GM12878 (cell line): ENCODE results near the gene ANK2. TPM values are rescaled to one million over a fixed set of nuclear protein-coding genes. Genes with fewer than 3 reads are reported as not detected.

ENCODE experiments used
- ATAC-seq: fragments of 200-7000 bp; cut with Tn5 transposase; 3 replicates; pipeline ENCODE4 v1.9.1; 2020; ENCODE audit warnings: mild to moderate bottlenecking, moderate library complexity
- BruUV-seq: library from RNA; stranded (reverse); fragments of 400-500 nt; replicated peaks from 2 replicates; lab custom pipeline; 2021; lab: Mats Ljungman, UMichigan
- CTCF ChIA-PET: fragments of 300-600 bp; sonication (Branson Sonifier 250); formaldehyde crosslinking; extraction: SDS; loops from one replicate; lab custom pipeline; 2021; ENCODE audit warnings: inconsistent platforms; lab: Yijun Ruan, JAX
- POLR2A ChIA-PET: fragments of 350-600 bp; formaldehyde crosslinking; extraction: SDS; loops from one replicate; lab custom pipeline; 2021; ENCODE audit warnings: inconsistent platforms; lab: Charles Lee
- RAD21 ChIA-PET: fragments of 300-600 bp; sonication (Branson Sonifier 250); formaldehyde crosslinking; loops from one replicate; lab custom pipeline; 2023; ENCODE audit warnings: antibody characterized with exemption; ENCODE audit not compliant: unreplicated experiment; lab: Charles Lee
- SMC1A ChIA-PET: fragments of 300-600 bp; sonication (Branson Sonifier 250); formaldehyde crosslinking; loops from one replicate; lab custom pipeline; 2023; ENCODE audit not compliant: unreplicated experiment, uncharacterized antibody; lab: Charles Lee
- DNase-seq: peaks from one replicate; pipeline ENCODE4 v3.0.0-alpha.2; 2011; ENCODE audit warnings: low read depth, low spot score
- FAIRE-seq: peaks from 3 replicates; lab custom pipeline; 2011; peaks lifted over from hg19 to GRCh38; lab: Jason Lieb, UNC
- H2AFZ ChIP-seq: 2 replicates; pipeline ENCODE4 v1.6.0; 2011; ENCODE audit warnings: low read depth, low read length, control low read depth; ENCODE audit not compliant: control insufficient read depth
- H3K27ac ChIP-seq: 2 replicates; pipeline ENCODE4 v1.5.1; 2011; ENCODE audit warnings: control low read depth; ENCODE audit not compliant: control insufficient read depth, insufficient read depth
- H3K27me3 ChIP-seq, 2 experiments: replicated peaks in 1 of 2; 2 replicates each; pipeline versions ENCODE4 v1.6.0 to v1.6.1; 2011; ENCODE audit warnings: low read length in 1 of 2; ENCODE audit not compliant: control insufficient read depth in 2 of 2, insufficient read depth in 2 of 2
- H3K36me3 ChIP-seq, 2 experiments: 2 replicates each; pipeline ENCODE4 v1.5.1; 2011; ENCODE audit warnings: low read length in 1 of 2; ENCODE audit not compliant: control insufficient read depth in 2 of 2, insufficient read depth in 2 of 2
- H3K4me1 ChIP-seq: 2 replicates; pipeline ENCODE4 v1.6.1; 2011; ENCODE audit warnings: mild to moderate bottlenecking, low read length, moderate library complexity, mixed read lengths; ENCODE audit not compliant: control insufficient read depth, insufficient read depth
- H3K4me2 ChIP-seq: 2 replicates; pipeline ENCODE4 v1.6.0; 2011; ENCODE audit warnings: control low read depth; ENCODE audit not compliant: control insufficient read depth, insufficient read depth
- H3K4me3 ChIP-seq: fragments of 200-600 bp; sonication (generic); 2 replicates; pipeline ENCODE4 v1.5.1; 2016
- H3K79me2 ChIP-seq: 2 replicates; pipeline ENCODE4 v1.6.0; 2011; ENCODE audit warnings: low read length; ENCODE audit not compliant: control insufficient read depth, insufficient read depth
- H3K9ac ChIP-seq: 2 replicates; pipeline ENCODE4 v1.8.0; 2011; ENCODE audit warnings: low read length, control low read depth, mixed read lengths; ENCODE audit not compliant: control insufficient read depth, insufficient read depth
- H3K9me3 ChIP-seq: replicated peaks from 3 replicates; pipeline ENCODE4 v1.5.1; 2011; ENCODE audit warnings: mild to moderate bottlenecking, low read length; ENCODE audit not compliant: control insufficient read depth, insufficient read depth
- H4K20me1 ChIP-seq: 2 replicates; pipeline ENCODE4 v1.6.0; 2011; ENCODE audit not compliant: control insufficient read depth, insufficient read depth
- CBX3 ChIP-seq: fragments of 200-600 bp; sonication (generic); IDR thresholded peaks from 2 replicates; pipeline ENCODE4 v1.6.1; 2016; ENCODE audit warnings: low read depth, borderline replicate concordance
- CHD1 ChIP-seq: IDR thresholded peaks from 2 replicates; pipeline ENCODE4 v1.6.1; 2012; ENCODE audit warnings: low read depth, low read length, improper control_type of control experiment
- CHD2 ChIP-seq: IDR thresholded peaks from 2 replicates; pipeline ENCODE4 v1.6.1; 2011; ENCODE audit warnings: low read depth, low read length, improper control_type of control experiment, borderline replicate concordance
- DPF2 ChIP-seq: fragments of 450-650 bp; IDR thresholded peaks from 2 replicates; pipeline ENCODE4 v1.6.1; 2017; ENCODE audit warnings: mild to moderate bottlenecking
- ETV6 ChIP-seq, 2 experiments: fragments of 450-650 bp in 1 of 2; IDR thresholded peaks in 1 of 2; conservative IDR thresholded peaks in 1 of 2; 2 replicates each; pipeline ENCODE4 v1.6.1; 2014; ENCODE audit warnings: antibody characterized with exemption in 1 of 2, borderline replicate concordance in 1 of 2, low read depth in 1 of 2, mild to moderate bottlenecking in 1 of 2, moderate library complexity in 1 of 2
- FOXK2 ChIP-seq: fragments of 450-650 bp; IDR thresholded peaks from 2 replicates; pipeline ENCODE4 v1.6.1; 2017; ENCODE audit warnings: mild to moderate bottlenecking, moderate library complexity
- JUNB ChIP-seq: IDR thresholded peaks from 2 replicates; pipeline ENCODE4 v1.6.1; 2016; ENCODE audit warnings: antibody characterized with exemption, mild to moderate bottlenecking
- RELB ChIP-seq: fragments of 450-650 bp; IDR thresholded peaks from 2 replicates; pipeline ENCODE4 v1.6.1; 2017; ENCODE audit warnings: low read depth, mild to moderate bottlenecking, moderate library complexity
- SUZ12 ChIP-seq: fragments of 200-600 bp; sonication (generic); IDR thresholded peaks from one replicate; pipeline ENCODE4 v1.6.1; 2018; ENCODE audit warnings: antibody characterized with exemption, mild to moderate bottlenecking; ENCODE audit not compliant: unreplicated experiment
- YY1 ChIP-seq: IDR thresholded peaks from 2 replicates; pipeline ENCODE4 v1.6.1; 2011; ENCODE audit warnings: low read depth, mild to moderate bottlenecking, low read length
- ZBTB33 ChIP-seq: fragments of 450-650 bp; IDR thresholded peaks from 2 replicates; pipeline ENCODE4 v1.6.1; 2017; ENCODE audit warnings: mild to moderate bottlenecking
- WGBS: methylation state at CpG from one replicate; pipeline ENCODE4 v1.1.6; 2016; ENCODE audit warnings: low lambda C conversion rate; ENCODE audit not compliant: insufficient replicate concordance, insufficient coverage; ENCODE audit errors: missing lambda C conversion rate; 5-methylcytosine and 5-hydroxymethylcytosine counted together
- in situ Hi-C: fragments of 300-500 bp; cut with MboI; formaldehyde crosslinking; loops from 9 replicates; pipeline ENCODE4 v1.14.3; 2018; ENCODE audit warnings: mixed read lengths
- intact Hi-C: fragments of 100-400 bp; cut with micrococcal nuclease; formaldehyde crosslinking; loops from one replicate; pipeline ENCODE4 v1.14.2; 2022; ENCODE audit not compliant: unreplicated experiment
- polyA plus RNA-seq, 11 experiments: library from polyadenylated mRNA; depleted of rRNA in 4 of 11; unstranded in 6 of 11; stranded (reverse) in 5 of 11; fragments of >200 nt; fragmentation: Nextera tagmentation in 4 of 11; fragmentation: Illumina TruSeq in 1 of 11; extraction: Ambion mirVana in 4 of 11; extraction: Trizol in 1 of 11; gene quantifications; 1 replicate in 1 of 11; 2 replicates in 10 of 11; pipeline versions ENCODE4 v1.2.1 to v1.2.3, GENCODE V29; 2011 to 2016; ENCODE audit warnings: inconsistent platforms in 2 of 11, missing spikeins in 2 of 11, low read depth in 1 of 11
- total RNA-seq, 4 experiments: library from RNA; depleted of rRNA in 3 of 4; stranded (reverse); fragments of >200 nt in 3 of 4; fragmentation: Illumina TruSeq in 1 of 4; extraction: Trizol in 1 of 4; gene quantifications; 2 replicates each; pipeline versions ENCODE4 v1.2.1 to v1.2.3, GENCODE V29; 2013 to 2021
- TF ChIP-seq, protein P1 (sequence below): IDR thresholded peaks from 2 replicates; pipeline ENCODE4 v1.6.1; 2012; ENCODE audit warnings: low read depth, low read length, improper control_type of control experiment
- TF ChIP-seq, protein P2 (sequence below): fragments of 450-650 bp; formaldehyde crosslinking; IDR thresholded peaks from 2 replicates; pipeline ENCODE4 v1.4.0; 2022; ENCODE audit warnings: mild to moderate bottlenecking, moderate library complexity
- TF ChIP-seq, protein P3 (sequence below): fragments of 450-650 bp; IDR thresholded peaks from 2 replicates; pipeline ENCODE4 v1.6.1; 2017; ENCODE audit warnings: borderline replicate concordance

Gene ANK2
- total and polyA plus RNA-seq, 10 of the 15 experiments (the other 5 are each of a cell fraction or from before 2014, with no cell fraction given) = 1.6 to 13.0 (median 4.1) TPM

GRCh38 chr4:113312529-113312928 lies 263.1 kb downstream of the ANK2 start (continued):
- TF ChIP-seq, protein P1, sequence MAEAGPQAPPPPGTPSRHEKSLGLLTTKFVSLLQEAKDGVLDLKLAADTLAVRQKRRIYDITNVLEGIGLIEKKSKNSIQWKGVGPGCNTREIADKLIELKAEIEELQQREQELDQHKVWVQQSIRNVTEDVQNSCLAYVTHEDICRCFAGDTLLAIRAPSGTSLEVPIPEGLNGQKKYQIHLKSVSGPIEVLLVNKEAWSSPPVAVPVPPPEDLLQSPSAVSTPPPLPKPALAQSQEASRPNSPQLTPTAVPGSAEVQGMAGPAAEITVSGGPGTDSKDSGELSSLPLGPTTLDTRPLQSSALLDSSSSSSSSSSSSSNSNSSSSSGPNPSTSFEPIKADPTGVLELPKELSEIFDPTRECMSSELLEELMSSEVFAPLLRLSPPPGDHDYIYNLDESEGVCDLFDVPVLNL = no peak
- TF ChIP-seq CHD1 (no peak), ZBTB33 (no peak), SUZ12 (no peak)

DNA sequence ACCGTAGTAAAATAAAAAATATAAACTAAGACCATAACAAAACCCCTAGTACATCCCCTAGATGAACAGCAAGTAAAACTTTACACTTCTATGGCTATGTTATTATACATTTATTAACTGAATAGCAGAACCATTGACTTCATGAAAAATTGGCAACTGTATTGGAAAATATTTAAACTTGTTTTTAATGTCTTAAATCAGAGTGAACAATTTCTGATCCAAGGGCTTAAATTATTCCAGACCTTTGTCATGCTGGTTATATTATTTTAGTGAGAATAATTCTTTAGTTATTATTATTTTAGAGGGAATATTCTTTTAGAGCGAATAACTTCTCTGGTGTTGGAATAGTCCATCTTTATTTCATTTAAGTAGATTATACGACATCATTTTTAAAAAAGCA lies 265.0 kb downstream of the ANK2 start:
- RAD21 ChIA-PET = interaction anchor here (0.5 kb wide), 1 partner anchor 528 kb away, joined by 3 read pairs; no protein-coding TSS in a partner anchor
- no peaks in the 10 kb centered on the region for H3K27me3 ChIP-seq
- POLR2A ChIA-PET = no interaction called here
- in situ Hi-C loops (no loop called here), intact Hi-C loops (no loop called here)
- H3K4me1 ChIP-seq = peaks cover 7% of the 10 kb centered on the region; the same call in 1 of the 2 replicates
- no peak overlapping the region for H2AFZ ChIP-seq
- H3K36me3 ChIP-seq = no peaks in the 10 kb centered on the region
- DNase-seq (no peak), FAIRE-seq (no peak), ATAC-seq (no peak)
- no peaks in the 10 kb centered on the region for H3K79me2 ChIP-seq
- H3K4me3 ChIP-seq = no peak overlapping the region
- BruUV-seq = no TSS peak
- no peak overlapping the region for H3K9ac ChIP-seq
- SMC1A ChIA-PET = no interaction called here
- H3K4me2 ChIP-seq = no peak overlapping the region
- H3K9me3 ChIP-seq = no peaks in the 10 kb centered on the region
- no peaks in the 10 kb centered on the region for H4K20me1 ChIP-seq
- H3K27ac ChIP-seq = no peak overlapping the region
- CTCF ChIA-PET = no interaction called here
- 95% methylated on average over 3 of the region's 3 CpGs for WGBS
- TF ChIP-seq FOXK2 (no peak), CBX3 (no peak), CHD2 (no peak), JUNB (no peak), DPF2 (no peak), YY1 (no peak), RELB (no peak), ETV6 (conservative IDR thresholded peaks at IDR 0.05 in 1 of 2, IDR thresholded peaks at IDR 0.05 in 1 of 2; ENCODE audit: borderline replicate concordance in 1 of 2, low read depth in 1 of 2) (no peak)
- TF ChIP-seq, protein P2, sequence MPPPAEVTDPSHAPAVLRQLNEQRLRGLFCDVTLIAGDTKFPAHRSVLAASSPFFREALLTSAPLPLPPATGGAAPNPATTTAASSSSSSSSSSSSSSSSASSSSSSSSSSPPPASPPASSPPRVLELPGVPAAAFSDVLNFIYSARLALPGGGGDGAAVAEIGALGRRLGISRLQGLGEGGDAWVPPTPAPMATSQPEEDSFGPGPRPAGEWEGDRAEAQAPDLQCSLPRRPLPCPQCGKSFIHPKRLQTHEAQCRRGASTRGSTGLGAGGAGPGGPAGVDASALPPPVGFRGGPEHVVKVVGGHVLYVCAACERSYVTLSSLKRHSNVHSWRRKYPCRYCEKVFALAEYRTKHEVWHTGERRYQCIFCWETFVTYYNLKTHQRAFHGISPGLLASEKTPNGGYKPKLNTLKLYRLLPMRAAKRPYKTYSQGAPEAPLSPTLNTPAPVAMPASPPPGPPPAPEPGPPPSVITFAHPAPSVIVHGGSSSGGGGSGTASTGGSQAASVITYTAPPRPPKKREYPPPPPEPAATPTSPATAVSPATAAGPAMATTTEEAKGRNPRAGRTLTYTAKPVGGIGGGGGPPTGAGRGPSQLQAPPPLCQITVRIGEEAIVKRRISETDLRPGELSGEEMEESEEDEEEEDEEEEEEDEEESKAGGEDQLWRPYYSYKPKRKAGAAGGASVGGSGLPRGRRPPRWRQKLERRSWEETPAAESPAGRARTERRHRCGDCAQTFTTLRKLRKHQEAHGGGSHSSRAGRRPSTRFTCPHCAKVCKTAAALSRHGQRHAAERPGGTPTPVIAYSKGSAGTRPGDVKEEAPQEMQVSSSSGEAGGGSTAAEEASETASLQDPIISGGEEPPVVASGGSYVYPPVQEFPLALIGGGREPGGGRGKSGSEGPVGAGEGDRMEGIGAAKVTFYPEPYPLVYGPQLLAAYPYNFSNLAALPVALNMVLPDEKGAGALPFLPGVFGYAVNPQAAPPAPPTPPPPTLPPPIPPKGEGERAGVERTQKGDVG = no peak
- TF ChIP-seq, protein P3, sequence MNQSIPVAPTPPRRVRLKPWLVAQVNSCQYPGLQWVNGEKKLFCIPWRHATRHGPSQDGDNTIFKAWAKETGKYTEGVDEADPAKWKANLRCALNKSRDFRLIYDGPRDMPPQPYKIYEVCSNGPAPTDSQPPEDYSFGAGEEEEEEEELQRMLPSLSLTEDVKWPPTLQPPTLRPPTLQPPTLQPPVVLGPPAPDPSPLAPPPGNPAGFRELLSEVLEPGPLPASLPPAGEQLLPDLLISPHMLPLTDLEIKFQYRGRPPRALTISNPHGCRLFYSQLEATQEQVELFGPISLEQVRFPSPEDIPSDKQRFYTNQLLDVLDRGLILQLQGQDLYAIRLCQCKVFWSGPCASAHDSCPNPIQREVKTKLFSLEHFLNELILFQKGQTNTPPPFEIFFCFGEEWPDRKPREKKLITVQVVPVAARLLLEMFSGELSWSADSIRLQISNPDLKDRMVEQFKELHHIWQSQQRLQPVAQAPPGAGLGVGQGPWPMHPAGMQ = no peak
